ENCODE results near the gene DBT.

DBT gene

DNA sequence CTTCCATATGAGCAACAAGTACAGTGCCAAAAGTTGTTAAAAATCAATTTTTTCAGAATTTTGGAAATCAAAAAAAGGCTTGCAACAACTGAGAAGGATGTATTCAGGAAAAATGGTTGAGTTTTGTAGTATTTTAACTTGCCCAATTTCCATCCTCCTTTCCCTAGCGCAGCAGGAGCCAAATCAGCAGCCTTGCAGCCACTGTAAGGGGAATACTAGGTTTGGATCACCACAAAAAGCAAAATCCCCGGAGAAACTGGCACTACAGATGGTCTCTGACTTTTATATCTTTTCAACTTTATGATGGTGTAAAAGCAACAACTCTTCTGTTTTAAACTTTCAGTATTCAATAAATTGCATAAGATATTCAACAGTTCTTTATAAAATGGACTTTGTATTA lies 17.9 kb downstream of the DBT start:
- no peak for TF ChIP-seq CTCF (IDR thresholded peaks at IDR 0.05; ENCODE audit: low read depth, low read length)
- no peak overlapping the region for H3K4me3 ChIP-seq (ENCODE audit: low read depth, low read length)

GRCh38 chr1:100230765-100231164 lies 18.9 kb downstream of the DBT start:
- no peak for TF ChIP-seq CTCF (IDR thresholded peaks at IDR 0.05; ENCODE audit: low read depth, low read length)
- H3K4me3 ChIP-seq (ENCODE audit: low read depth, low read length), result no peak overlapping the region

DNA sequence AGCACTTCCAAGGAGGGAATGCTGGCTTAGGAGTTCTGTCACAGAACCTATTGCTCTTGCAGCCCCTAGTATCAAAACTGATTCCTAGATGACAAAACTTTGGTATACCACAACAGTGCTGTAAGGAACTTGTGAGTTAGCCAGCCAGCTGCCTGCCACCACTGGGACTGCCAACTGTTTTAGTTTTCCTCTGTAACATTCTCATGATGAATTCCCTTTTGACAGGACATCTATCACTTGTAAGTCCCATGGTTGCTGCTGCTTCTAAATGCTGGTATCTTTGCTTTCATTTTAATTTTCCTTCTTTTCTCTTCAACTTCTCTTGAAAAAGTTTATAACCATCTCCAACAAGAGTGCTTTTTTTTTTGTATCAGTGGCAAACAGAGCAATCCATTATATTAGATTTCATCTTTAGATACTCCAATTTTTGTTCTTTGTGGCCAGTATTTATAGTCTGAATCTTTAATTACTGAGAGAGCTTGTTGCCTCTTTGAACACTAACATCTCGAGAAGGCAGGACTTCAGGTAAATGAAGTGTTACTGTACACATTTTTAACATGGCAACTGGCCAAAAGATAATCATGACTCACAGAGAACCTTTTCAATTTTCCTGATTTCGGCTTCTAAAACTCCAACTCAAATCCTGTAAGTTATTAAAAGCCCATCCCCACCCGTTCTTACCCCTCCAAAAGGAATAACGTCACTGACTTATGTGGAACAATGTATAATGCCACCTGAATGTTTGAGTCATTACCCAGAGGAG lies 19.8 kb downstream of the DBT start:
- TF ChIP-seq CTCF (IDR thresholded peaks at IDR 0.05; ENCODE audit: low read depth, low read length), result no peak
- H3K4me3 ChIP-seq (ENCODE audit: low read depth, low read length), result no peak overlapping the region

- no peak overlapping the region for H3K4me3 ChIP-seq (ENCODE audit: low read depth, low read length)
- TF ChIP-seq CTCF (IDR thresholded peaks at IDR 0.05; ENCODE audit: low read depth, low read length), result no peak
Observed at GRCh38 chr1:100222428-100222827, 27.2 kb downstream of the DBT start.

DNA sequence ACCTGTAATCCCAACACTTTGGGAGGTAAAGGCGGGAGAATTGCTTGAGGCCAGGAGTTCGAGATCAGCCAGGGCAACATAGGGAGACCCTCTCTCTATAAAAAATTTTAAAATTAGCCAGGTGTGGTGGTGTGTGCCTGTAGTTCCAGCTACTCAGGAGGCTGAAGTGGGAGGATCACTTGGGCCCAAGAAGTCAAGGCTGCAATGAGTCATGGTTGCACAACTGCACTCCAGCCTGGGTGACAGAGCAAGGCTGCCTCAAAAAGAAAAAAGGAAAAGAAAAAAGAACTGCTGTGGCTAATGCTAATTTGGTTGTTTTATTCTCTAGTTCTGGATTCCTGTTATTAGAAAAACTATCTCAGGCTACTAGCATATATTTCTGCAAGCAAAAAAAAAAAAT lies 29.8 kb downstream of the DBT start:
- TF ChIP-seq CTCF (IDR thresholded peaks at IDR 0.05; ENCODE audit: low read depth, low read length), result no peak

DNA sequence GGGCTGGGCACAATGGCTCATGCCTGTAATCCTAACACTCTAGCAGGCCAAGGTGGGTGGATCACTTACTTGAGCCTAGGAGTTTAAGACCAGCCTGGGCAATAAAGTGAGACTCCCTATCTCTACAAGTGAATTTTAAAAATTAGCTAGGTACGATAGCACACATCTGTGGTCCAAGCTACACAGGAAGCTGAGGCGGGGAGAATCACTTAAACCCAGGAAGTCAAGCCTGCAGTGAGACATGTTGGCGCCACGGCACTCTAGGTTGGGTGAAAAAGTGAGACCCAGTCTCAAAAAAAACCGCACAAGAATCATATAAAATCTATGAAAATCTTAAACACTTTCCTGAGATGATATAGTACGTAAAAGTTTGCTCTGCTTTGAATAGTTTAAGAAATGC lies 30.2 kb downstream of the DBT start:
- TF ChIP-seq CTCF (IDR thresholded peaks at IDR 0.05; ENCODE audit: low read depth, low read length), result no peak
- no peak overlapping the region for H3K4me3 ChIP-seq (ENCODE audit: low read depth, low read length)

More for the DNA sequence above, 29.8 kb downstream of the DBT start:
- no peak overlapping the region for H3K4me3 ChIP-seq (ENCODE audit: low read depth, low read length)

DNA sequence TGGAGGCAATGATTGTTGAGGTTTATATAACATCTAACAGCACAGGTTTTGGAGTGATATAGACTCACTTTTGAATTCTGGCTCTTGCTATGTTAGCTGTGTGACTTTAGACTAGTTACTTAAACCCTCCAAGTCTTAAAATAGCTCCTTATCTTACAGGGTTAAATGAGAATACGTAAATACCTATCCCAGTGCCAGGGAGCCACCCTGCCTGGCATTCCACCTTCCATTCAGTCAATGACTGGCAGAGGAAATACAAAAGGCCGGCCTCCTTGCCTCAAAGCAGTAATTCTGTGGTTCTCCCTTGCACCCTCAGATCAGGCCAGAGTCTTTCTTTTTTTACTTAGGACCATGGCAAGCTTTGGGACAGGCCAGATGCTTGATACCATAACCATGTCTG lies 31.8 kb downstream of the DBT start:
- no peak for TF ChIP-seq CTCF (IDR thresholded peaks at IDR 0.05; ENCODE audit: low read depth, low read length)
- no peak overlapping the region for H3K4me3 ChIP-seq (ENCODE audit: low read depth, low read length)
